GM19324 (cell line): ENCODE measurements around the gene COMMD1.
"Not testable (repeated sequence)": the region's sequence is repeated elsewhere in the genome, so short reads cannot be mapped to it uniquely, and the experiment has no call there.

ENCODE experiments used
- ATAC-seq: cut with Tn5 transposase; IDR thresholded peaks from one replicate; pipeline ENCODE4 v1.9.1; 2021; ENCODE audit warnings: mild to moderate bottlenecking, moderate library complexity; ENCODE audit not compliant: unreplicated experiment, low FRiP score

Gene COMMD1

DNA sequence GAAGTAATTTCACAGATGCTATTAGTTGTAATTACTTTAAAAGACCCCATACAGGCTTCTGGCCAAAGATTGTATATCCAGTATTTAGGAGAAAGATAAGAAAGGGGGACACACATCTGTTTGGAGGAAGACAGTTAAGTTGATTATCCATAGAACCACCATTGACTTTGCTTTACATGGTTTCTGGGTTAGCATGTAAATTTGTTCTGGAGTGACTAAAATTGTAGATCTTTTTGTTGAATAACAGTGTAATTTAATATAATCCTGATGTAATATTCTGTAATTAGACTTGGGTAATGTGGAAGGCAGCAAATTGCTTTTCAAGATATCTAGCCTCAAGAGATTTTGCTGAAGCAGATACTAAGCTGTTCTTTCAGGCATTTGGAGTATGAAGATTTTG lies 17.2 kb downstream of the COMMD1 start:
- no peak for ATAC-seq

DNA sequence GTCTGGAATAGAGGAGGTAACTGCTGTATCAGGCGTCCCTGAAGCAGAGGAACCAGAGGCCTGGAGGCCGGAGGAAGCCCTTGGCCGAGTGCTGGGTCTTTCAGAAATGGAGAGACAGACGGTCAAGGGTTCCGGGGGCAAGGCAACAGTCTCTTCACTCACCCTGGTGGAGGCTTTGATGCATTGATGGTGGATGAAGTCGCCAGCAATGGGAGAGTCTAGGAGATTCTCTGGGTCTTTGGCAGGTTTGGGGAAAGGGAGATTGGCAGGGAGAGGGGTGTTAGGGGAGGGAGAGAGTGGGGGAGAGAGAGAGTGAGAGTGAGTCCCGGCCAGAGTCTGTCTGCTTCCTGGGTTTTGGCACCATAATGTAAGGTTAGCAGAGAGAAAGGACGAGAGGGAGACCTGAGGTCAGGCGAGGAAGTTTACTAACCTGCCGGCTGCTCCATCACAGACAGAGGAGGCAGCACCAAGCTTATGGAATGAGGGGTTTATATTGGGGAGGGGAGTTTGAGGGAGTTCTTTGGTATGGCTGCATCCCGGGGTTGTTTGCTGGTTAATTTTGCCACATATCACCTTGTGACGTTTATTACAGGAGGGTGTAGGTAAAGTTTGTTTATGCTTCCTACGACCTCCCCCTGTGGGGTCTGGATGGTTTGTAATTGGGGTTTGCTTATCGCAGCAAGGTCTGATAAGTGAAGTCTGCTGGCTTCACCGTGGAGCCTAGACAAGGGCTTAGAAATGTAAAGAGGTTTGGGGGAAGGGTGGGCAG lies 19.6 kb downstream of the COMMD1 start:
- no peak for ATAC-seq

DNA sequence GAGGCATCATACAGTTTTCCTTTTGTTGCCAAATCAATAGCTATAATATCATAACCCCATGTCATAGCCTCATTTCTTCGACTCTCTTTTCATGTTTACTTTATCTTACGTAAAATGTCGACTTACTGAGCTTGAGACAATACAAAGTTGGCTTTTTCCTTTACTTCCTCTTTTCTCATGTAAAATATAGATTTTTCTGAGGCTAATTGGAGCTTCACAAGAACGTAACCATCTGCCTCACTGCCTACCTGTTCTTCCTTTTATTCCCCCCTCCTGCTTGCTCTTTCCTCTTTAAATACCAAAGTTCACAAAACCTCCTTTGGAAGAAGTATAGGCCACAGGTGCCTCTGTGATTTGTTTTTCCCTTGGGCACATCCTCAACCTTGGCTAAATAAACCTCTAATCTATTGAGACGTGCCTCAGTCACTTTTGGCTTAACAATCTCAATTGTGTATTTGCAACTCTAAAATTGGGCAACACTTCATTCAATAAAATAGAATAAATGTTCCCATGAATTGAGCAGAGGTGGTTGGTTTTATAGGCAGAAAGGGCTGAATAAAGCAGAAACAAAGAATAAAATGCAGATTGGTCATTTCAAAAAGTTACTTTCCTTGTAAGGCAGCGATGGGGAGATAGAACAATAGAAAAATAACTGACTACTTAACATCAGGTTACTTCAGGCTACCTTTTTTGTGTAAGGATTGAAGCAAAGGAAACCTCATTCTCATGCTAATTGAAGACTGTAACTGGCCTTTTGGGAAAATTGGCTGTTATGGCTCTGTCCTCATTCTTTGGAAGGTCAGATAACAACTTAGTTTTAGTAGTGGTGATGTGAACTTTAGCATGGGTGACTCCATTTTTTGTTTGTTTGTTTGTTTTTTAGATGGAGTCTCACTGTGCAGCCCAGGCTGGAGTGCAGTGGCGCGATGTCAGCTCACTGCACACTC lies 21.3 kb downstream of the COMMD1 start:
- ATAC-seq: no peak

DNA sequence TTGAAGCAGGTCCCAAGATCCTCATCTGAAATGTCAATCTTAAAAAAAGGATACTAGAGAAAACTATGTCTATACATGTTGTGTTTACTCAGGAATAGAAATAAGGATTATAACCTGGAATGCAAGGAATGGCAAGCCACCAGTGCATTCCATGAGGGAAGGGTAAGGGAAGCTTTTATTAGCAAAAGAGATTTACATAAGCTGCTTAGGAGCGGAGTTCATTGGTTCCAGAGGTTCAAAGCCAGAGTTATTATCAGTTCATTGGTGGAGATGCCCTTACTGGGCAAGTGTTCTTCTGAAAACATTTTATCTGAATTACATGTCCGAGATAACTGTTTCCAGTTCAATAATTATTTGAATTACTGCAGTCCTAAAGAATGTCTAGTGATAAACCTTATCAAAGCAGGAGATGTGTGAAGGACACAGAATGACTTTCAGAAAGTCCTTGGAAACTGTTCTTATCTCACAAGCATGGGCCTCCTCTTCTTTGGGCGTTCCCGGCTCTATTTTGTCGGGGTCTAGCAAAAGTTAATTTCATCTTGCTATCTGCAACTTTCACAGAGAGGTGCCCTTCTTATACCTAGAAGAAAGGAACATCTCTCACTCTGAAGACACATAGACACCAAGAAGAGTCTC lies 23.5 kb downstream of the COMMD1 start:
- ATAC-seq: no peak

DNA sequence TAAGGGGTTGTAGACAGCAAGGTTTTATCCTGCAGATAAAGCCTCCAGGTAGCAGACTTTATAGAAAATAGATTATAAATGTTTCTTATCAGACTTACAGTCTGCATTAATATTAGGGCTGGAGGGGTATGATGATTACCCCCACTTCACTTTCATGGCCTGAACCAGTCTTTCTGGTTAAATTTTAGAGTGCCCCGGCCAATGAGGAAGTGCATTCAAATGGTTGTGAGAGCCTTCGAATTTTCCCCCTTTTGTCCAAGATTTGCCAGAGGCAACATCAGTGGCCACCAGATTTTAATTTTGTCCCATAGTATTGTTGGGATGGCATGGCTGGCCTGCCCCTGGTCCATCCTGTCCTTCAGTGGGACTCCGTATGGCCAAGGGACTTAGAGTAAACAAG lies 31.6 kb downstream of the COMMD1 start:
- no peak for ATAC-seq

DNA sequence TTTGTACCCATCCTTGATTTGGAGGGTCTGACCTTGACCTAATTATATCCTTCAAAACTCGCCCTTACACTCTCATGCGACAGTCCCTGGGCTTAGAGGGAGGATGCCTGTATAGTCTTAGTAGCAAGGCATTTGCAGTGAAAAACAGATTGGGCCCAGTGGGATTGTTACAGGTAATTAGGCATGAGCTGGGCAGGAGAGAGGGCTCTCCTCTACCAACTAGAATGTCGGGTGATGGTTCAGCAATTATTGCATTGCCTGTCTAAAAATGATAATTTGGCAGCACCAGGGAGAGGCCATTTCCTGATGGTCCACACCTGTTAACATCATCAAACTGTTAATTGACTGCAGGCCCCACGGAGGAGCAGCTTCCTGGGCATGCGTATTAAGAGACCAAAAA lies 32.4 kb downstream of the COMMD1 start:
- no peak for ATAC-seq

DNA sequence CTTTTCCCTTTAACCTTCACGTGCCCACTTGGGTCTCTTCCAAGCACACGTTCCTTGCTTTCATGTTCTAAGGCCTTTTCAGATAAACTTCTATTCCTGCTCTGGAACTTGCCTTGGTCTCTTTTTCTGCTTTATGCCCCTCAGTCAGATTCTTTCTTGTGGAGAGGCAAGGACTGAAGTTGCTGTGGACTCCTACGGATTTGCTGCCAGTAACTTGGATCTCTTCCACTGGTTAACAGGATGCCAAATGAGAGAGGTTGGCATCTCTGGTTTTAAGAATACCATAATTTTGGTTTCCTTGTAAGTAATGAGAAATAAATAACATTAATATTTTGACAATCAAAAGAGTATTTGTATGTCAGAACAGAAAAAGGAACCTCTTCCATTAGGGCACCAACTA lies 33.0 kb downstream of the COMMD1 start:
- no peak for ATAC-seq

DNA sequence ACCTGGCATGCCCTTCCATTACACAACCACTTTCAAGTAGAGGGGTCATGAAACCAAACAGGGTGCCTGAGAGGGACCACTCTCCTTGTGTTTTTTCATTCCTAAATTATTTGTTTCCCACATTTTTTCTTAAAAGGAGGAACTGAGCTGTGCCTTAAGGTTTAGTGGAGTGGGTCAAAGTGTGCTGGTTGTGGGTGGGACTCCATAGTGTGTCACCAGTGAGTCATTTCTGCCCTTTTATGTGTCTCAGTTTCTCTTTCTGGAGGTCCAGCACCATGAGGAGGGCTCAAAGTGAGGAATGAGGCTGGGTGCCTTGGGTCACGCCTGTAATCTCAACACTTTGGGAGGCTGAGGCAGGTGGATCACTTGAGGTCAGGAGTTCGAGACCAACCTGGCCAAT lies 37.8 kb downstream of the COMMD1 start:
- ATAC-seq: no peak

DNA sequence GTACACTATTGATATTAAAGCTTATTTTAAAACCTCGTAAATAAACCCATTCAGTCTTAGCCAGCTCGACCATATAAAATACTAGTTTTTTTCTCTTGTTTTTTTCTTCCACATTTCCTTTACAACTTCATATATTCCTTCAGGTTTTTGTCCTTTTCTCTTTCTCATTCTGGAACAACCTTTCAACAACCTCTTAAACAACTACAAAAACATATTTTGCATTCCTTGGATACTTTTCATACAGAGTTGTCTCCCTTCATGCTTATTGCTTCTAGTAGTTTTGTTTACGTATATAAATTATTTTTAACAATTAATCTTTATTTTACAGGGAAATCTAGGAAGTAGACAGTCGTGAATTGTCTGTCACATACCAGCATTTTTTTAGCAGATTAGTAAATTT lies 41.2 kb downstream of the COMMD1 start:
- ATAC-seq: no peak

DNA sequence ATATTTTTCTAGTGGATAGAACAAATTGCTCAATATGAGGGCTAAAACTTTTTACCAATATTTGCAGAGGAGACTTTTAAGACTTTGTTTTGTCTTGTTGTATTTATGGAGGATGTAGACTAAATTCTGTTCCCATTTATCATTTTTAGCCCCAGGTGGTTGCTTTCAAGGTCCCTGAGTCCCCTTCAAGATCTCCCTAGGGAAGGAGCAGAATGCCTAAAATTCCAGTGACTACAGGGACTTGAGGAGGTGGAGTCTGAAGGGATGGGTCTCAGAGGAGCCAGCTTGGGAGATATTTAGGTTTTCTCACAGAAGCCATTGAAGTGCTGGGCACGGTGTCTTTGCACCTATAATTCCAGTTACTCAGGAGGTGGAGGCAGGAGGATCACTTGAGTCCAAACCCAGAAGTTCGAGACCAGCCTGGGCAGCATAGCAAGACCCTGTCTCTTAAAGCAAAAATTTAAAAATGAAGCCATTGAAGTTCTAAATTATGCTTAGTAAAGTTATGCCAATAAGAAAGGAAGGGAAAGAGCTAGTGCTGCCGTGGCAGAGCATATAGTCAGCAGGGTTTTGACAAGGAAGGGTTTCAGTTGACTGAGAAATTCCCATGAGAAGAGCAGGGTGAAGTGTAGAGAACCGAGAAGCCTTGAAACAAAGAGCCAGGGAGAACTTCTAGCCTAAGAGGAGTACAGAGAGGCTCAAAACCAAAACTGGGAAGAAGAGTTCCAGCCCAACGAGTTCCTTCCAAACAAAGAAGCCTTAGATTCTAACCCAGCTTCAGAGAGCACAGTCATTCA lies 43.4 kb downstream of the COMMD1 start:
- ATAC-seq: no peak

DNA sequence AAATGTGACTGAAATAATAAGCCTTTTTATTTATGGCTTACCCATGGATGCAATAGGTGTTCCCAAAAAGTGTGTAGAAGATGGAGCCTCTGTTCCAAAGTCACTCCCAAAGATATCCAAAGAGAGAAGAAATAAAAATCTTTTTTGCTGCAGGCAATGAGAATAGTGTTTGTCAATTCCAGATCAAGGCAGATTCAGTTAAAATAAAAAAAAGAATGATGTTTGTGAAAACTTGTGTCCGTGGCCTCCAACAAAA lies 43.9 kb downstream of the COMMD1 start:
- ATAC-seq: no peak

DNA sequence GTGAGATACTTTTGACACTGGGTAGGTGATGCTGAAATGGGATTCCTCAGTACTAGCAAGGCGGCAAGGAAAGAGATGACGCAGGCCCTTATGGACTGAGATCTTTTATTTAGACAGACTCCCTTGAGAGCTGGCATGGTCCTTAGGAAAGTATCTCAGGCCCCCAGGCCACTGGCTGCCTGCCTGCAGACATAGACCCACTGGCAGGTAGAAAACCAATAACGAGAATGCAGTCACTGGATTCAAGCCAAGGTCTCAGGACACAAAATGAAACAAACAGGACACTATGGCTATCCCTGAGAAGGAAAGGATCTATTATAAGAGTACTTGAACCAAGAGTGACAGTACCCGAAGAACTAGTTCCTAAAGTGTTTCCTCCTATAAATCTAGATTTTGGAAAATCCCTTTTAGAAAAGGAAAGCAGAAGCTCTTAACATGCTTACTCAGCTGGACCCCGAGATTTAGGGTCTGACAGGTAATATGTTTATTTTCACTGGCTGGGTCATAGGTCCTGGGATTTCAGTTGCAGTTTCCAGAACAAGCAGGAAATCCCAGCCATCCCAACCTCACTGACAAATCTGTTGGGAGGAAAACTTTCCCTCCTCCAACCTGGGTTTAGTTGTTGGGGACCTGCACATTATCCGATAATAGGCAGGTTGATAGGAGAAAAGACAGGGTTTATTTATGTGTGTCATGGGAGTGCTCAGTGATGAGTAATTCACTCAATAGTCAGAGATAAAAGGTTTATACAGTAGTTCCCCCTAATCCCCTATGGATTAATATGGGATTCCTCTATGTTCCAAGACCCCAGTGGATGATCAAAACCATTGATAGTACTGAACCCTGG lies 44.5 kb downstream of the COMMD1 start:
- no peak for ATAC-seq

DNA sequence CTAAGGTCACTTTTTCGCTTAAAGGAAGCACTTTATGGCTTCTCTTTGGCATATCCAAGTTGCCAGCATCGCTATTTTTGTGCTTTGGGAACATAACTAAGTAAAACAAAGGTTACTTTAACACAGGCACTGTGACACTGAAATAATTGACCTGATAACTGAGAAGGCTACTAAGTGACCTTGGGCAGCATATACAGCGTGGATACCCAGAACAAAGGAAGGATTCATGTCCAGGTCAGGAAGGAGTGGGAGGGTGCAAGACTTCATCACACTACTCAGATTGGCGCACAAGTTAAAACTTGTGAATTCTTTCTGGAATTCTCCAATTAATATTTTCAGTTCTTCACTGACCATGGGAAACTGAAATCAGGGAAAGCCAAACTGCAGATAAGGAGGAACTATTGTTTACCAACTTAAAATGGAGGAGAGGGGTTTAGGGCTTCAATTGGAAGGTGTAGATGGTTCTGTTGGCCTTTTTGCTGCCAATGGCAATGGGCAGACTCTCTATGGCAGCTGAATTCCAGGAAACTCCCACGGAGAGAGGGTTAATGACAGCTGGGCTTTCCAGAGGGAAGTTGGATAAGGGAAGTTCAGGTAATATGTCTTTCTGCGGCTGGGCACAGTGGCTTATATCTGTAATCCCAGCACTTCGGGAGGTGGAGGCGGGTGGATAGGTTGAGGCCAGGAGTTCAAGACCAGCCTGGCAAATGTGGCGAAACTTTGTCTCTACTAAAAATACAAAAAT lies 45.3 kb downstream of the COMMD1 start:
- no peak for ATAC-seq

DNA sequence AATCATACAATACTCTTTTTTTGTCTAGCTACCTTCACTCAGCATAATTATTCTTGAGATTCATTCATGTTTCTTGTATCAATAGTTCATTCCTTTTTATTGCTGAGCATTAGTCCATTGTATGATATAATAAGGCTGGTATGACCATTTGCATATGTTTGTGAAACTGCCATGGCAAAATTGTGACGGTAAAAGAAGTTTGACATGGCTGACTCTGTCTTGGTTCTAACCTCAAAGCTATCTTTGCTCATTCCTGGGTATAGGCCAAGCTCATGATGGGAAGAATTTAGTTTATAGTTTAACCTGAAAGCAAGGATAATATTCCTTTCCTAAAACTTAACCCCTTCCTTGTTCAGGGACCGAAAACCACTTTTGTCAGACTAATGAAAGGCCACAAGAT lies 46.4 kb downstream of the COMMD1 start:
- no peak for ATAC-seq

DNA sequence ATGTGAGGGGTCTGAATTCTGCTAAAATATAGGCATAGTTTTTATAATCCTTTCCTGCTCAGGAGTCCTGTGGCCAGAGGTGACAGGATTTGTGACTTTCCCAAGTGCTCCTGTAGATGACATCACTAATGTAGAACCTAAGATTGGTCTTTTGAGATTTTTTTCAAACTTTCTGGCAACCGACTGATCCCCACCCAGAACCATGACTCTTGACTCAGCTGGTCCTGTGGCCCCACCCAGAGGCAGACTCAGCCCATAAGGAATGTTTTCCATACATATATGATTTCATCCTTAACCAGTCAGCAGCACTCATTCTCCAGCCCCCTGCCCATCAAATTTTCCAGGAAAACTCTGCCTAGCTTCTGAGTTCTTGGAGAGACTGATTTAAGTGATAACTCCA lies 46.8 kb downstream of the COMMD1 start:
- ATAC-seq: no peak

DNA sequence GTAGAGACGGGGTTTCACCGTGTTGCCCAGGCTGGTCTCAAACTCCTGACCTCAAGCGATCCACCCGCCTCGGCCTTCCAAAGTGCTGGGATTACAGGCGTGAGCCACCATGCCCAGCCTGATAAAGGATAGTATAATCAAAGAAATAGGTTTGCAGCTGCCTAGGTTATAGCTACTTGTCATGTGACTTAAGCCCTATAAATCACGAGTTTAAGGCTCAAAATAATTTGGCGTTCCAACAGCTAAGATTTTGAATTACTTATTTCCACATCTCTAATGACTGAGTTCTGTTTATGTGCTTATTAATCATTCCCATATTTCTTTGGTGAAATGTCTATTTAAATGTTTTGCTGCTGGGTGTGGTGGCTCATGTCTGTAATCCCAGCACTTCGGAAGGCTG lies 49.4 kb downstream of the COMMD1 start:
- ATAC-seq: not testable (repeated sequence)

DNA sequence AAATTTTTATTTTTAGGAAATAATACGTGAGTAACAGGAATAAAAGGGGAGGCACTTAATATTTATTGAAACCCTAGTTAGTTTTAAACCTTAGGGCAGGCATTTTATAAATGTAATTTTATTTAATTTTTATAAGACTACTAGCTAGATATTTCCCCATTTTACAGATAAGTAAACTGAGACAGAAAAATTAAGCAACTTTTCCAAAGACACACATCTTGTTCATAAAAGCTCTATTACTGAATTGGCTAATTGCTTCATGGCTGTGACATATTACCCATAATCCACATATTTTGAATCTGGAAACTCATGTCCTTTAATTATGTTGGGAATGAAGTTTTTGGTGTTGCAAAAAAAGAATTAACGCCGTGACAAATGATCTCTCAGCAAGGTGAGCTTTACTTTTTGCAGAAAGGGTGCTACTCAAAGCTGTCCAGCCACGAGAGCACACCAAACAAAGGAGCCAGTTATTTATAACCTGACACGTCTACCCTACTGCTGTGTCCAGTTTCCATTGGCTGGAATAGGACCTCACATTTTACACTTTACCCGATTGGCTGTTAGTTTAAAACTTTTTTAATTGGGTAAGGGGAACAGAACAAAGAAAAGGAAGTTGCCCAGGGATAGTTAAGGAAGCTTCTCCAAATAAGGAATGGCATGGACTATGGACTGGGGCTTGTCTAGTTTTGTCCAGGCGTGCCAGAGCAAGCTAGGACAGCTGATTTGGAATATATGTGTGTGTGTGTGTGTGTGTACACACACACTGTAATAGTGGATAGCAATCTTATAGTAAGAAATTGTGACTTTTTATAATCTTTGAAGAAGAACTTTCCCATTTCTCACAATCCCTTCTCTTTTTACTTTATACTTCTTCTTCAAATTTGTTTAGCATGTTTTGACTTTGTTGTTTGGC lies 54.2 kb downstream of the COMMD1 start:
- no peak for ATAC-seq

DNA sequence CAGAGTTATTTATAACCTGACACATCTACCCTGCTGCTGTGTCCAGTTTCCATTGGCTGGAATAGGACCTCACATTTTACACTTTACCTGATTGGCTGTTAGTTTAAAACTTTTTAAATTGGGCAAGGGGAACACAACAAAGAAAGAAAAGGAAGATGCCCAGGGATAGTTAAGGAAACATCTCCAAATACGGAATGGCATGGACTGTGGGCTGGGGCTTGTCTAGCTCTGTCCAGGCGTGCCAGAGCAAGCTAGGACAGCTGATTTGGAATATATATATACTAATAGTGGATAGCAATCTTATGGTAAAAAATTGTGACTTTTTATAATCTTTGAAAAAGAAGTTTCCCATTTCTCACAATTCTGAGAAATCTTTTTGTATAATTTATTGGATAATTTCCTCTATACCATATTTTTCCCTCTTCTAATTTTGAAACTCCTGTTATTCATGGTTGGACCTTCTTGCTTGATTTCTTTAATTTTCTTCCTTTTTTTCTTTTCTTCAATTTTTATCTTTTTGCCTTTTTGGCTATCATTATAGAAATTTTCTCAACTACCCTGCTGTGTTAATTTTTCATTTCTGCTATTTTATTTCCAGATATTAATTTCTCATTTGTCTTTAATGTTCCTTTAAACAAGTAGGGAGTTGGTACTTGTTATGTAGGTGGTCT lies 55.9 kb downstream of the COMMD1 start:
- ATAC-seq: no peak
